Measurements from ENCODE around the gene COG1. TPM values are rescaled to one million over a fixed set of nuclear protein-coding genes. Genes with fewer than 3 reads are reported as not detected.

Gene COG1
- total RNA-seq, 1 donor: 23.2 TPM

DNA sequence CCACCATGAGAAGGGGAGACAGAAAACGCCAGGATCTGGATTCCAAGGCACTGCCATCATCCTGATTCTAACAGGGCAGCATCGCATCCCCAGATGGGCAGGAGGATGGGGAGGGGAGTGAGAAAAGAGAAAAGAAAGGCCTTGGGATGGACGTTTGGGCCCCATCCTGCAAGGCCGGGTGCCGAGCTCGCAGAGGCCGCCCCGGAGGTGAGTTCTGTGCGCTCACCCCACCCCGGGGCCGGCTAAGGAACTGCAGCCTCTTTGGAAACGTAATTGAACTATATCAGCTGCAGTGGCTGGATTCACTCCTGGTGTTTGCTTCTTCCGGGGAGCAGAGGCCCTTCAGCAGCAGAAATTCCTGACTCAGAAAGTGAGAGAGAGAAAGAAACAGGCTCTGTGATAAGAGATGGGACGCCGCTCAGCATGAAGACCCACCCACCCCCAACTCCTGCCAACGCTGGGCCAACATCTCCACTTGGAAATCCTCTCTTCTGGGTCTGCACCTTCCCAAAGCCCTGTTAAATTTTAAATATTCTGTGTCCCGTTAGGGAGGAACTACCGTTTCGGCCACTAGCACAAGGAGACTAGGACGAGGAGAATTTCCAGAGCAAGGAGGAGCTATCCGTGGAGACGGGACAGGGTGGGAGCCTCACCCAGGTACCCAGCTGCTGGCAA, 36.6 kb upstream of the COG1 start:
- Histone ChIP-seq H3K27me3 (ENCODE audit: insufficient read depth, low read length) (peaks cover 9% of the 10 kb centered on the region), H3K4me3 (ENCODE audit: insufficient read depth, low read length) (no peak overlapping the region), H2AFZ (ENCODE audit: low read length) (peak overlapping the region; percentile 88), H3K27ac (ENCODE audit: low read depth, low read length) (no peak overlapping the region), H3K9me3 (ENCODE audit: low read depth, low read length) (no peaks in the 10 kb centered on the region), H4K20me1 (ENCODE audit: insufficient read depth, low read length) (no peaks in the 10 kb centered on the region), H3K4me1 (ENCODE audit: insufficient read depth, low read length) (no peaks in the 10 kb centered on the region), H3K36me3 (ENCODE audit: insufficient read depth, low read length) (no peaks in the 10 kb centered on the region), H3K79me2 (ENCODE audit: insufficient read depth, low read length) (no peaks in the 10 kb centered on the region), H3K4me2 (ENCODE audit: insufficient read depth, low read length) (peak overlapping the region; percentile 49)
- DNase-seq (ENCODE audit: insufficient read length, low spot score, missing footprints): peak; percentile 97
- TF ChIP-seq, protein P1, sequence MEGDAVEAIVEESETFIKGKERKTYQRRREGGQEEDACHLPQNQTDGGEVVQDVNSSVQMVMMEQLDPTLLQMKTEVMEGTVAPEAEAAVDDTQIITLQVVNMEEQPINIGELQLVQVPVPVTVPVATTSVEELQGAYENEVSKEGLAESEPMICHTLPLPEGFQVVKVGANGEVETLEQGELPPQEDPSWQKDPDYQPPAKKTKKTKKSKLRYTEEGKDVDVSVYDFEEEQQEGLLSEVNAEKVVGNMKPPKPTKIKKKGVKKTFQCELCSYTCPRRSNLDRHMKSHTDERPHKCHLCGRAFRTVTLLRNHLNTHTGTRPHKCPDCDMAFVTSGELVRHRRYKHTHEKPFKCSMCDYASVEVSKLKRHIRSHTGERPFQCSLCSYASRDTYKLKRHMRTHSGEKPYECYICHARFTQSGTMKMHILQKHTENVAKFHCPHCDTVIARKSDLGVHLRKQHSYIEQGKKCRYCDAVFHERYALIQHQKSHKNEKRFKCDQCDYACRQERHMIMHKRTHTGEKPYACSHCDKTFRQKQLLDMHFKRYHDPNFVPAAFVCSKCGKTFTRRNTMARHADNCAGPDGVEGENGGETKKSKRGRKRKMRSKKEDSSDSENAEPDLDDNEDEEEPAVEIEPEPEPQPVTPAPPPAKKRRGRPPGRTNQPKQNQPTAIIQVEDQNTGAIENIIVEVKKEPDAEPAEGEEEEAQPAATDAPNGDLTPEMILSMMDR (IDR thresholded peaks at IDR 0.05; ENCODE audit: extremely low read depth, low read depth, low read length): peak; percentile 79

DNA sequence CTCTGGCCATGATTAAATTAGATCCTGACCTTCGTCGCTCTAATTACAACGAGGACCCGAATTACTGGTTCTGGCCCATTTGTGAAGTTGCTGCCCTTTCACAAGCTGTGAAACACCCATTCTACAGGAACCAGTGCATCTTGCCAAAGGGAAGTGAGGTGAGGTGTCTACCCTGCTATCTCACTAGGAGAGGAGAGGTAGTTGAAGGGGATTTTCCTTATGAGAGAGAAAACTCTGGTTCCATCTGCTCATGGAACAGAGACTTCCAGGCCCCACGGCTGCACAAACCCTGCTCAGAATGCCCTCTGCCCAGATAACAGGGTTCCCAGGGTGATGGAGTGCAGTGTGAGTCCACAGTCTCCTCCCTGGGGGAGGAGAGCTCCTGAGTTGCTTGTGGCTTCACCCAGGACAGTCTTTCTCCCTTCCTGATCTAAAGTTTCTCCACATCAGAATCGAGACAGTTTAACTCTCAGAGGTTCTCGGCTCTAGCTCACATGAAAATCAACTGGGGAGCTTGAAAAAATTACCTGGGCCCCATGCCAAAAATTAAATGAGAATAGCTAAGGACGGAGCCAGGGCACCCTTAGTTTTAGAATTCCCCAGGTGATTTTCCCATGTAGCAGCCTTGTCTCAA, 35.9 kb upstream of the COG1 start:
- no peak overlapping the region for H3K4me3 ChIP-seq (ENCODE audit: insufficient read depth, low read length)
- no peak overlapping the region for H3K4me2 ChIP-seq (ENCODE audit: insufficient read depth, low read length)
- H4K20me1 ChIP-seq (ENCODE audit: insufficient read depth, low read length): no peaks in the 10 kb centered on the region
- no peaks in the 10 kb centered on the region for H3K36me3 ChIP-seq (ENCODE audit: insufficient read depth, low read length)
- H3K9me3 ChIP-seq (ENCODE audit: low read depth, low read length): no peaks in the 10 kb centered on the region
- no peaks in the 10 kb centered on the region for H3K79me2 ChIP-seq (ENCODE audit: insufficient read depth, low read length)
- H2AFZ ChIP-seq (ENCODE audit: low read length): no peak overlapping the region
- H3K27me3 ChIP-seq (ENCODE audit: insufficient read depth, low read length): peaks cover 12% of the 10 kb centered on the region
- H3K27ac ChIP-seq (ENCODE audit: low read depth, low read length): no peak overlapping the region
- H3K4me1 ChIP-seq (ENCODE audit: insufficient read depth, low read length): no peaks in the 10 kb centered on the region
- TF ChIP-seq, protein P1 (IDR thresholded peaks at IDR 0.05; ENCODE audit: extremely low read depth, low read depth, low read length): no peak
- DNase-seq (ENCODE audit: insufficient read length, low spot score, missing footprints): no peak

DNA sequence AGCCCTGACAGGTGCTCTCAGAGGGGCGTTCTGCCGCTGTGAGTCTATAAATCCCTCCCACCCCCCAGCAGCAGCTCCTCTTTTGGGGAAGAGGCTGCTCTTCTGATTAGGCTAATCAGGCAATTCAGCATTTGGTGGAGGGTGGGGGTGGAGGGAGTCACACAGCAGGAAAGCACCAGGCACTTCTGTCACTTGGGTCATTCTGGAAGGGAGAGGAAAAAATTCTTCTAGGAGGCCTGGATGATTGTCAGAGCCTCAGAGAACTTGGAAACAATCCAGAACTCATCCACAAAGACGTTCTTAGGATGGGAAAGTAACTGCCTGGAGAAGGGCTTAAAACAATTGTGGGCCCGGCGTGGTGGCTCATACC, 35.3 kb upstream of the COG1 start:
- DNase-seq (ENCODE audit: insufficient read length, low spot score, missing footprints): no peak
- Histone ChIP-seq H3K4me2 (ENCODE audit: insufficient read depth, low read length) (no peak overlapping the region), H3K36me3 (ENCODE audit: insufficient read depth, low read length) (no peaks in the 10 kb centered on the region), H3K27ac (ENCODE audit: low read depth, low read length) (no peak overlapping the region), H3K4me1 (ENCODE audit: insufficient read depth, low read length) (no peaks in the 10 kb centered on the region), H3K4me3 (ENCODE audit: insufficient read depth, low read length) (no peak overlapping the region), H3K27me3 (ENCODE audit: insufficient read depth, low read length) (peaks cover 12% of the 10 kb centered on the region), H3K79me2 (ENCODE audit: insufficient read depth, low read length) (no peaks in the 10 kb centered on the region), H2AFZ (ENCODE audit: low read length) (no peak overlapping the region), H4K20me1 (ENCODE audit: insufficient read depth, low read length) (no peaks in the 10 kb centered on the region), H3K9me3 (ENCODE audit: low read depth, low read length) (no peaks in the 10 kb centered on the region)
- TF ChIP-seq, protein P1 (IDR thresholded peaks at IDR 0.05; ENCODE audit: extremely low read depth, low read depth, low read length): no peak

DNA sequence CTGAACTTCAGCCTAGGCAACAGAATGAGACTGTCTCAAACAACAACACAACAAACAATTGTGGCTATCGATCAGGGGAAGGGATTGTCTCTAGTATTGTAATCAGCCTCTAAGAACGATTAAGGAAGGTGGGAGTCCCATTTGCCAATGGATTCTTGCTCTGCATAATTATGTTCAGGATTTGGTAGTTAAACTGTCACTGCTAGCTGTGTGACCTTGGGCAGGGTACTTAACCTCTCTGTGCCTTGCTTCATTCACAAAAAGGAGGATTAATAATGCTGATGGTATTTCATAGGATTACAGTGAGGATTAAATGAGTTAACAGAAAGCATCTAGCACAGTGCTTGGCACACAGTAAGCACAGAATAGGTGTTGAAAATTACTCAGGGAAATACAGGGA, 34.7 kb upstream of the COG1 start:
- peaks cover 17% of the 10 kb centered on the region for H3K27me3 ChIP-seq (ENCODE audit: insufficient read depth, low read length)
- no peaks in the 10 kb centered on the region for H4K20me1 ChIP-seq (ENCODE audit: insufficient read depth, low read length)
- no peak overlapping the region for H2AFZ ChIP-seq (ENCODE audit: low read length)
- H3K79me2 ChIP-seq (ENCODE audit: insufficient read depth, low read length): no peaks in the 10 kb centered on the region
- H3K36me3 ChIP-seq (ENCODE audit: insufficient read depth, low read length): no peaks in the 10 kb centered on the region
- TF ChIP-seq, protein P1 (IDR thresholded peaks at IDR 0.05; ENCODE audit: extremely low read depth, low read depth, low read length): no peak
- H3K27ac ChIP-seq (ENCODE audit: low read depth, low read length): no peak overlapping the region
- no peak overlapping the region for H3K4me2 ChIP-seq (ENCODE audit: insufficient read depth, low read length)
- no peaks in the 10 kb centered on the region for H3K4me1 ChIP-seq (ENCODE audit: insufficient read depth, low read length)
- DNase-seq (ENCODE audit: insufficient read length, low spot score, missing footprints): no peak
- no peaks in the 10 kb centered on the region for H3K9me3 ChIP-seq (ENCODE audit: low read depth, low read length)
- H3K4me3 ChIP-seq (ENCODE audit: insufficient read depth, low read length): no peak overlapping the region

All from osteoblast (primary cell).